Measurements from ENCODE around the gene MAN1C1.
A peak's percentile ranks its signal among the peaks of the same experiment; 100 is the strongest.

MAN1C1 gene

GRCh38 chr1:25806418-25806817 lies 189.8 kb downstream of the MAN1C1 start:
- no peak for TF ChIP-seq POLR2A (IDR thresholded peaks at IDR 0.05; ENCODE audit: extremely low read depth, insufficient read length)
- no peak for TF ChIP-seq CTCF (IDR thresholded peaks at IDR 0.05; ENCODE audit: low read depth, low read length)
- no peak for TF ChIP-seq MYC (IDR thresholded peaks at IDR 0.05; ENCODE audit: low read depth, low read length)
- TF ChIP-seq, protein P1, sequence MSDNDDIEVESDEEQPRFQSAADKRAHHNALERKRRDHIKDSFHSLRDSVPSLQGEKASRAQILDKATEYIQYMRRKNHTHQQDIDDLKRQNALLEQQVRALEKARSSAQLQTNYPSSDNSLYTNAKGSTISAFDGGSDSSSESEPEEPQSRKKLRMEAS (IDR thresholded peaks at IDR 0.05; ENCODE audit: low read depth, low read length) = no peak
- DNase-seq (ENCODE audit: low read depth) = no peak
- no peak overlapping the region for H3K4me3 ChIP-seq (ENCODE audit: low read depth, low read length)

DNA sequence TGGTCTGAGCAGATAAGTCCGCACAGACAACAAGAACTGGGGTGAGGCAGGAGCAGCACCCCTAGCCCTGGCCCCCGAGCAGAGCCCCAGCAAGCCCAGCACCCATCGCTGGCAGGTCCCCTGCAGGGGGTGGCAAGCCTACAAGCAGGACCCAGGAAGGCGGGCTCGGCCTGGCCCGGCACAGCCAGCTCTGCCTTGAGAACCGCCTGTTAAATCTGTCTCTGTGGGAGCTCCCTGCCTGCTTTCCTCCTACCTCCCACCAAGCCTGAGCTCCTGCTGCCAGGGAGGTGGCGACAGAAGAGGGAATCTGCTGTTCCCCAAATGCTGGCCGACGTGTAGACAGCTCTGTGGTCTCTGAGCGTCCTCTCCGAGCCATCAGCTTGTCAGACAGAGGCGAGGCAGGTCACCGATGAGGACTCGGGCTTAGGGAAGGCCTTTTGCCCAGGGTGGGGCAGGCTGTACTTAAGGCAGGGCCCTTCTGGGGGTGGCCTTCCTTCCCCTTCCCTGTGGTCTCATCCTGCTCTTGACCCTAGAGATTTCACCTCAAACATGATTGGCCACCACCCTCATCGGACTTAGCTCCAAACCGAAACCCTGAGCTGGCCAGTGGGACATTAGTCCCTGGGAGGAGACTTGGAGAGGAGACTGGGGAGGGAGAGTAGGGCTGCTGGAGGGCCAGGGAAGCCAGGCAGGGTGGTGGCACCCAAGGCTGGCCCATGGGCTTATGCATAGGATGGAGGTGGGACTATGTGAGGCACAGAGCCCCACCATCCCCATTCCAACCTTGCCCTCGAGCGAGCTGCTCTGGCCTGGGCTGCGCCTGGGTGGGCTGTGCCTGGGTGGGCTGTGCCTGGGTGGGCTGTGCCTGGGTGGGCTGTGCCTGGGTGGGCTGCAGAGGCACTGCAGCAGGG lies 191.1 kb downstream of the MAN1C1 start:
- TF ChIP-seq, protein P1 (IDR thresholded peaks at IDR 0.05; ENCODE audit: low read depth, low read length) = no peak
- TF ChIP-seq CTCF (IDR thresholded peaks at IDR 0.05; ENCODE audit: low read depth, low read length) (no peak), MYC (IDR thresholded peaks at IDR 0.05; ENCODE audit: low read depth, low read length) (no peak), POLR2A (IDR thresholded peaks at IDR 0.05; ENCODE audit: extremely low read depth, insufficient read length) (no peak)

GRCh38 chr1:25808481-25809244 lies 192.1 kb downstream of the MAN1C1 start:
- DNase-seq (ENCODE audit: low read depth) = no peak

More for the DNA sequence above, 191.1 kb downstream of the MAN1C1 start:
- DNase-seq (ENCODE audit: low read depth) = no peak
- H3K4me3 ChIP-seq (ENCODE audit: low read depth, low read length) = no peak overlapping the region

GRCh38 chr1:25809283-25809926 lies 192.8 kb downstream of the MAN1C1 start:
- peak; percentile 95 for DNase-seq (ENCODE audit: low read depth)
- H3K4me3 ChIP-seq (ENCODE audit: low read depth, low read length) = peak overlapping the region; percentile 53
- TF ChIP-seq, protein P1 (IDR thresholded peaks at IDR 0.05; ENCODE audit: low read depth, low read length) = no peak

More at GRCh38 chr1:25808481-25809244, 192.1 kb downstream of the MAN1C1 start:
- TF ChIP-seq, protein P1 (IDR thresholded peaks at IDR 0.05; ENCODE audit: low read depth, low read length) = no peak
- TF ChIP-seq POLR2A (IDR thresholded peaks at IDR 0.05; ENCODE audit: extremely low read depth, insufficient read length) = no peak
- TF ChIP-seq CTCF (IDR thresholded peaks at IDR 0.05; ENCODE audit: low read depth, low read length) = no peak
- TF ChIP-seq MYC (IDR thresholded peaks at IDR 0.05; ENCODE audit: low read depth, low read length) = no peak
- peak overlapping the region; percentile 53 for H3K4me3 ChIP-seq (ENCODE audit: low read depth, low read length)

GRCh38 chr1:25809929-25810328 lies 193.3 kb downstream of the MAN1C1 start:
- peak overlapping the region; percentile 53 for H3K4me3 ChIP-seq (ENCODE audit: low read depth, low read length)
- TF ChIP-seq, protein P1 (IDR thresholded peaks at IDR 0.05; ENCODE audit: low read depth, low read length) = no peak; the same call in 1 of the 2 replicates
- peak; percentile 36 for TF ChIP-seq CTCF (IDR thresholded peaks at IDR 0.05; ENCODE audit: low read depth, low read length)
- TF ChIP-seq MYC (IDR thresholded peaks at IDR 0.05; ENCODE audit: low read depth, low read length) = no peak
- peak; percentile 90 for DNase-seq (ENCODE audit: low read depth)

Measured in NB4 (cell line).